H9 (cell line): ENCODE measurements around the gene DMD. TPM values are rescaled to one million over a fixed set of nuclear protein-coding genes. Genes with fewer than 3 reads are reported as not detected.
A peak's percentile ranks its signal among the peaks of the same experiment; 100 is the strongest.

ENCODE experiments used
- DNase-seq: peaks from one replicate; pipeline ENCODE4 v3.0.0-alpha.2; 2017
- H2AFZ ChIP-seq: one replicate; pipeline ENCODE4 v1.6.1; 2013; ENCODE audit warnings: mild to moderate bottlenecking, low read length, control low read depth, moderate library complexity
- H2AK5ac ChIP-seq: 2 replicates; pipeline ENCODE4 v1.6.1; 2013; ENCODE audit warnings: low read length, control low read depth, mixed read lengths; ENCODE audit not compliant: insufficient read length
- H2BK120ac ChIP-seq: one replicate; pipeline ENCODE4 v1.6.1; 2013; ENCODE audit warnings: low read depth, mild to moderate bottlenecking, low read length, control low read depth, inconsistent platforms; ENCODE audit not compliant: poor library complexity, severe bottlenecking
- H2BK12ac ChIP-seq: 2 replicates; pipeline ENCODE4 v1.6.1; 2013; ENCODE audit warnings: low read length, control low read depth, mixed read lengths, low read depth; ENCODE audit not compliant: insufficient read length
- H2BK15ac ChIP-seq: 2 replicates; pipeline ENCODE4 v1.6.1; 2013; ENCODE audit warnings: low read depth, low read length, control low read depth
- H2BK20ac ChIP-seq: one replicate; pipeline ENCODE4 v1.6.1; 2013; ENCODE audit warnings: low read depth, mild to moderate bottlenecking, low read length, control low read depth, inconsistent platforms; ENCODE audit not compliant: poor library complexity, severe bottlenecking
- H2BK5ac ChIP-seq: 2 replicates; pipeline ENCODE4 v1.6.1; 2013; ENCODE audit warnings: low read length, control low read depth, mixed read lengths; ENCODE audit not compliant: insufficient read length
- H3K14ac ChIP-seq: 2 replicates; pipeline ENCODE4 v1.6.1; 2013; ENCODE audit warnings: low read length, control low read depth; ENCODE audit not compliant: insufficient read depth
- H3K18ac ChIP-seq: 2 replicates; pipeline ENCODE4 v1.6.1; 2013; ENCODE audit warnings: low read depth, mild to moderate bottlenecking, mixed read lengths, low read length, control low read depth; ENCODE audit not compliant: insufficient read length
- H3K23ac ChIP-seq: 2 replicates; pipeline ENCODE4 v1.6.1; 2013; ENCODE audit warnings: low read length, control low read depth, mixed read lengths, low read depth; ENCODE audit not compliant: insufficient read length
- H3K23me2 ChIP-seq: 2 replicates; pipeline ENCODE4 v1.6.1; 2013; ENCODE audit warnings: low read depth, mild to moderate bottlenecking, mixed read lengths, low read length, control low read depth; ENCODE audit not compliant: insufficient read length, poor library complexity, severe bottlenecking
- H3K27ac ChIP-seq: 2 replicates; pipeline ENCODE4 v1.5.1; 2013; ENCODE audit warnings: low read length, control low read depth, mixed read lengths, low read depth; ENCODE audit not compliant: insufficient read length
- H3K27me3 ChIP-seq: 2 replicates; pipeline ENCODE4 v1.6.1; 2013; ENCODE audit warnings: low read length, control low read depth, inconsistent platforms; ENCODE audit not compliant: insufficient read depth
- H3K4ac ChIP-seq: 2 replicates; pipeline ENCODE4 v1.6.1; 2013; ENCODE audit warnings: low read depth, mild to moderate bottlenecking, control low read depth, inconsistent platforms, low read length, moderate library complexity
- H3K4me1 ChIP-seq: 2 replicates; pipeline ENCODE4 v1.6.1; 2013; ENCODE audit warnings: low read length, control low read depth, inconsistent platforms; ENCODE audit not compliant: insufficient read depth
- H3K4me2 ChIP-seq: 2 replicates; pipeline ENCODE4 v1.6.1; 2013; ENCODE audit warnings: low read length, control low read depth, mixed read lengths; ENCODE audit not compliant: insufficient read length, insufficient read depth
- H3K56ac ChIP-seq: 2 replicates; pipeline ENCODE4 v1.6.1; 2013; ENCODE audit warnings: low read depth, mild to moderate bottlenecking, mixed read lengths, low read length, control low read depth; ENCODE audit not compliant: insufficient read length
- H3K79me1 ChIP-seq: 2 replicates; pipeline ENCODE4 v1.6.1; 2013; ENCODE audit warnings: low read depth, mild to moderate bottlenecking, moderate library complexity, low read length, control low read depth, inconsistent platforms; ENCODE audit not compliant: insufficient read depth, poor library complexity, severe bottlenecking
- H3K79me2 ChIP-seq: 2 replicates; pipeline ENCODE4 v1.6.1; 2013; ENCODE audit warnings: low read length, control low read depth, inconsistent platforms; ENCODE audit not compliant: insufficient read depth
- H3K9ac ChIP-seq: 2 replicates; pipeline ENCODE4 v1.6.1; 2013; ENCODE audit warnings: low read length, control low read depth, mixed read lengths; ENCODE audit not compliant: insufficient read length; ENCODE audit errors: extremely low read depth
- H3K9me3 ChIP-seq: one replicate; pipeline ENCODE4 v1.6.1; 2013; ENCODE audit warnings: low read depth, low read length, inconsistent platforms; ENCODE audit not compliant: control insufficient read depth
- H3T11ph ChIP-seq: one replicate; pipeline ENCODE4 v1.6.1; 2013; ENCODE audit warnings: mild to moderate bottlenecking, low read length, control low read depth, inconsistent platforms
- H4K20me1 ChIP-seq: one replicate; pipeline ENCODE4 v1.6.1; 2013; ENCODE audit not compliant: control insufficient read depth, insufficient read length, insufficient read depth
- H4K5ac ChIP-seq: 2 replicates; pipeline ENCODE4 v1.6.1; 2013; ENCODE audit warnings: low read depth, mild to moderate bottlenecking, mixed read lengths, low read length, control low read depth; ENCODE audit not compliant: insufficient read length
- H4K8ac ChIP-seq: replicated peaks from 2 replicates; pipeline ENCODE4 v1.6.1; 2013; ENCODE audit warnings: low read length, control low read depth, mixed read lengths, low read depth; ENCODE audit not compliant: insufficient read length
- H4K91ac ChIP-seq: 2 replicates; pipeline ENCODE4 v1.6.1; 2013; ENCODE audit warnings: low read depth, mild to moderate bottlenecking, moderate library complexity, mixed read lengths, low read length, control low read depth; ENCODE audit not compliant: insufficient read length
- H3K27ac Mint-ChIP-seq, 3 experiments: 2 replicates in 2 of 3; 3 replicates in 1 of 3; pipeline ENCODE4 v1.8.0; 2020 to 2021; ENCODE audit warnings: mixed read lengths in 3 of 3, mild to moderate bottlenecking in 1 of 3, moderate library complexity in 1 of 3
- H3K27me3 Mint-ChIP-seq: 2 replicates; pipeline ENCODE4 v1.8.0; 2021; ENCODE audit warnings: low read depth, mild to moderate bottlenecking, moderate library complexity, mixed read lengths
- H3K36me3 Mint-ChIP-seq, 3 experiments: 2 replicates in 2 of 3; 3 replicates in 1 of 3; pipeline ENCODE4 v1.8.0; 2020 to 2021; ENCODE audit warnings: low read depth in 3 of 3, mixed read lengths in 3 of 3; ENCODE audit not compliant: insufficient read depth in 1 of 3
- H3K4me1 Mint-ChIP-seq, 2 experiments: 2 replicates each; pipeline ENCODE4 v1.8.0; 2020; ENCODE audit warnings: mixed read lengths in 2 of 2
- H3K4me3 Mint-ChIP-seq, 2 experiments: 2 replicates in 1 of 2; 3 replicates in 1 of 2; pipeline ENCODE4 v1.8.0; 2020 to 2021; ENCODE audit warnings: mild to moderate bottlenecking in 2 of 2, mixed read lengths in 2 of 2, moderate library complexity in 1 of 2
- H3K9me3 Mint-ChIP-seq, 2 experiments: 2 replicates in 1 of 2; 3 replicates in 1 of 2; pipeline ENCODE4 v1.8.0; 2020; ENCODE audit warnings: mild to moderate bottlenecking in 2 of 2, mixed read lengths in 2 of 2, moderate library complexity in 1 of 2
- WGBS: extraction: QIAGEN DNeasy Blood & Tissue Kit; methylation state at CpG from one replicate; pipeline ENCODE4 v1.1.7; 2013; ENCODE audit warnings: missing lambda C conversion rate, low lambda C conversion rate, mixed read lengths; ENCODE audit not compliant: insufficient read length; ENCODE audit errors: extremely low coverage; 5-methylcytosine and 5-hydroxymethylcytosine counted together
- total RNA-seq: library from RNA; stranded (reverse); gene quantifications from 2 replicates; pipeline ENCODE4 v1.2.1, GENCODE V29; 2021
- TF ChIP-seq, protein P1 (sequence below): fragments of 200-600 bp; sonication (generic); conservative IDR thresholded peaks from 3 replicates; pipeline ENCODE4 v1.8.0; 2021; ENCODE audit warnings: antibody characterized with exemption, mild to moderate bottlenecking

Gene DMD
- total RNA-seq, 1 experiment from 2014 or later, result 3.8 TPM

DNA sequence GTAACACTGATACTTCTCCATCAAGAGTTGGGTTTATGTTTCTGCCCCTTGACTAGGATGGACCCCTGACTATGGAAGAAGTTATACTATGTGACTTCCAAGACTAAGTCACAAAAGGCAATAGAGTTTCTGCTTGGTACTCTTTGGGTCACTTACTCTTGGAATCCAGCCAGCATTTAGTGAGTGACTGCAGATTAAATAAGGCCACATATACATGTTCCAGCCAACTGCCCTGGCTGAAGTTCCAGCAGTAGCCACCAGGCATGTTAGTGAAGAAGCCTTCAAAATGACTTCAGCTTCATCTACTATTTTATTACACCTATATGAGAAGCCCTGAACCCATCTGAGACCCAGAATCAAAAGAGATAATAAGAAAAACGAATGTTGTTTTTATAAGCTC is 524.0 kb downstream of the DMD start:
- Mint-ChIP-seq H3K36me3 (no peaks in the 10 kb centered on the region), H3K27me3 (no peaks in the 10 kb centered on the region), H3K9me3 (peaks cover 0 to 6% of the 10 kb centered on the region in 2 experiments; a peak in 4 of 5 replicates), H3K4me3 (no peak overlapping the region), H3K4me1 (no peaks in the 10 kb centered on the region), H3K27ac (no peak overlapping the region)
- no peaks in the 10 kb centered on the region for H3K79me1 ChIP-seq
- no peak overlapping the region for H2BK20ac ChIP-seq
- TF ChIP-seq, protein P1, sequence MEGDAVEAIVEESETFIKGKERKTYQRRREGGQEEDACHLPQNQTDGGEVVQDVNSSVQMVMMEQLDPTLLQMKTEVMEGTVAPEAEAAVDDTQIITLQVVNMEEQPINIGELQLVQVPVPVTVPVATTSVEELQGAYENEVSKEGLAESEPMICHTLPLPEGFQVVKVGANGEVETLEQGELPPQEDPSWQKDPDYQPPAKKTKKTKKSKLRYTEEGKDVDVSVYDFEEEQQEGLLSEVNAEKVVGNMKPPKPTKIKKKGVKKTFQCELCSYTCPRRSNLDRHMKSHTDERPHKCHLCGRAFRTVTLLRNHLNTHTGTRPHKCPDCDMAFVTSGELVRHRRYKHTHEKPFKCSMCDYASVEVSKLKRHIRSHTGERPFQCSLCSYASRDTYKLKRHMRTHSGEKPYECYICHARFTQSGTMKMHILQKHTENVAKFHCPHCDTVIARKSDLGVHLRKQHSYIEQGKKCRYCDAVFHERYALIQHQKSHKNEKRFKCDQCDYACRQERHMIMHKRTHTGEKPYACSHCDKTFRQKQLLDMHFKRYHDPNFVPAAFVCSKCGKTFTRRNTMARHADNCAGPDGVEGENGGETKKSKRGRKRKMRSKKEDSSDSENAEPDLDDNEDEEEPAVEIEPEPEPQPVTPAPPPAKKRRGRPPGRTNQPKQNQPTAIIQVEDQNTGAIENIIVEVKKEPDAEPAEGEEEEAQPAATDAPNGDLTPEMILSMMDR, result peak; percentile 50; the same call in 2 of the 3 replicates
- no peak overlapping the region for H2AK5ac ChIP-seq
- no peak overlapping the region for H4K8ac ChIP-seq
- H2BK120ac ChIP-seq, result no peak overlapping the region
- no peaks in the 10 kb centered on the region for H3K23me2 ChIP-seq
- H3K4me1 ChIP-seq, result no peaks in the 10 kb centered on the region
- no peaks in the 10 kb centered on the region for H3K9me3 ChIP-seq
- H4K20me1 ChIP-seq, result no peaks in the 10 kb centered on the region
- no peak overlapping the region for H2BK12ac ChIP-seq
- no peak overlapping the region for H3K14ac ChIP-seq
- H3K27me3 ChIP-seq, result no peaks in the 10 kb centered on the region
- no peak overlapping the region for H2AFZ ChIP-seq
- no peak overlapping the region for H2BK5ac ChIP-seq
- no peak overlapping the region for H4K5ac ChIP-seq
- no CpG with 5 or more reads among the region's 1 CpG for WGBS
- H3T11ph ChIP-seq, result no peak overlapping the region
- no peaks in the 10 kb centered on the region for H3K79me2 ChIP-seq
- no peak for DNase-seq
- H3K56ac ChIP-seq, result no peak overlapping the region
- no peak overlapping the region for H3K4ac ChIP-seq
- H4K91ac ChIP-seq, result no peak overlapping the region
- no peak overlapping the region for H3K23ac ChIP-seq
- no peak overlapping the region for H3K9ac ChIP-seq
- no peak overlapping the region for H3K18ac ChIP-seq
- H3K4me2 ChIP-seq, result no peak overlapping the region
- H2BK15ac ChIP-seq, result no peak overlapping the region
- no peak overlapping the region for H3K27ac ChIP-seq
